HL-60 (cell line): Measurements from ENCODE around the gene SVBP.

Experiments
- POLR2AphosphoS5 ChIP-seq: IDR thresholded peaks from 2 replicates; pipeline ENCODE4 v1.6.1; 2012; ENCODE audit warnings: low read depth
- TF ChIP-seq, protein P1 (sequence below): IDR thresholded peaks from one replicate; pipeline ENCODE4 v1.5.1; 2011; ENCODE audit warnings: low read length, control low read depth, inconsistent platforms; ENCODE audit not compliant: insufficient read depth

DNA sequence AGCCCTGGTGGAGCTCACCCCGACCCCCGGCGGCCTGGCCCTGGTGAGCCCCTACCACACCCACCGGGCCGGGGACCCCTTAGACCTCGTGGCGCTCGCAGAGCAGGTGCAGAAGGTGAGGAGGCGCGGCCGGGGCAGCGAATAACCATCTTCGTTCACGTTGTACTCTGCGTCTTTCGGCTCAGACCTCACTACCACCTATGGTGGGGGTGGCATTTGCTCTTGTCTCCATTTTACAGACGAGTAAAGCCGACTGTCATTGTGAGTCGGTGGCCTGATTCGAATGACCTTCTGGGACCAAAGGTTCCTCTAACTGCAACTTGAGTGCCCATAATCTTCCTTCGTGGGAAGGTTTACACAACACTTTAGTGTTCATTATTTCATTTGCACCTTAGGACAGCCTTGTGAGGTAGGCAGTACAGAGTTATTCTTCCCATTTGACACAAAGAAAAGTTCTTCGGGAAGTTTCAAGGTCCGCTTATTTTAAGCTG, 49.6 kb downstream of the SVBP start:
- TF ChIP-seq, protein P1, sequence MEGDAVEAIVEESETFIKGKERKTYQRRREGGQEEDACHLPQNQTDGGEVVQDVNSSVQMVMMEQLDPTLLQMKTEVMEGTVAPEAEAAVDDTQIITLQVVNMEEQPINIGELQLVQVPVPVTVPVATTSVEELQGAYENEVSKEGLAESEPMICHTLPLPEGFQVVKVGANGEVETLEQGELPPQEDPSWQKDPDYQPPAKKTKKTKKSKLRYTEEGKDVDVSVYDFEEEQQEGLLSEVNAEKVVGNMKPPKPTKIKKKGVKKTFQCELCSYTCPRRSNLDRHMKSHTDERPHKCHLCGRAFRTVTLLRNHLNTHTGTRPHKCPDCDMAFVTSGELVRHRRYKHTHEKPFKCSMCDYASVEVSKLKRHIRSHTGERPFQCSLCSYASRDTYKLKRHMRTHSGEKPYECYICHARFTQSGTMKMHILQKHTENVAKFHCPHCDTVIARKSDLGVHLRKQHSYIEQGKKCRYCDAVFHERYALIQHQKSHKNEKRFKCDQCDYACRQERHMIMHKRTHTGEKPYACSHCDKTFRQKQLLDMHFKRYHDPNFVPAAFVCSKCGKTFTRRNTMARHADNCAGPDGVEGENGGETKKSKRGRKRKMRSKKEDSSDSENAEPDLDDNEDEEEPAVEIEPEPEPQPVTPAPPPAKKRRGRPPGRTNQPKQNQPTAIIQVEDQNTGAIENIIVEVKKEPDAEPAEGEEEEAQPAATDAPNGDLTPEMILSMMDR = no peak
- TF ChIP-seq POLR2AphosphoS5 = no peak
